IMR-90 (cell line): ENCODE results near the gene DBNL. TPM values are rescaled to one million over a fixed set of nuclear protein-coding genes. Genes with fewer than 3 reads are reported as not detected.

Source experiments
- ATAC-seq: fragments of 200-7000 bp; cut with Tn5 transposase; 2 replicates; pipeline ENCODE4 v1.9.1; 2020; ENCODE audit warnings: low read depth, mild to moderate bottlenecking, moderate library complexity
- BruUV-seq: library from RNA; stranded (reverse); fragments of 400-500 nt; replicated peaks from 2 replicates; lab custom pipeline; 2021; lab: Mats Ljungman, UMichigan
- CTCF ChIA-PET: fragments of 300-600 bp; formaldehyde crosslinking; extraction: SDS; loops from one replicate; lab custom pipeline; 2021; ENCODE audit warnings: antibody characterized with exemption; lab: Yijun Ruan, JAX
- POLR2A ChIA-PET: fragments of 300-600 bp; sonication (Branson Sonifier 250); formaldehyde crosslinking; loops from one replicate; lab custom pipeline; 2022; ENCODE audit warnings: antibody characterized with exemption; ENCODE audit not compliant: unreplicated experiment; lab: Charles Lee
- DNase-seq: peaks from one replicate; pipeline ENCODE4 v3.0.0; 2013
- H2AFZ ChIP-seq: replicated peaks from 2 replicates; pipeline ENCODE3; 2013; ENCODE audit warnings: low read length, mild to moderate bottlenecking; ENCODE audit not compliant: poor library complexity
- H2AK5ac ChIP-seq: 2 replicates; pipeline ENCODE4 v1.6.1; 2013; ENCODE audit warnings: low read depth, low read length, inconsistent platforms
- H2AK9ac ChIP-seq: replicated peaks from 2 replicates; pipeline ENCODE3; 2013; ENCODE audit warnings: mild to moderate bottlenecking, low read depth, low read length, moderate library complexity; ENCODE audit not compliant: poor library complexity
- H2BK120ac ChIP-seq: 2 replicates; pipeline ENCODE4 v1.6.1; 2013; ENCODE audit warnings: low read depth, low read length, inconsistent platforms
- H2BK15ac ChIP-seq: 3 replicates; pipeline ENCODE4 v1.6.1; 2013; ENCODE audit warnings: low read depth, low read length, inconsistent platforms
- H2BK20ac ChIP-seq: 2 replicates; pipeline ENCODE4 v1.6.1; 2013; ENCODE audit warnings: low read depth, mild to moderate bottlenecking, inconsistent platforms, low read length, moderate library complexity
- H2BK5ac ChIP-seq: 2 replicates; pipeline ENCODE4 v1.6.1; 2013; ENCODE audit warnings: mild to moderate bottlenecking, low read depth, low read length, inconsistent platforms; ENCODE audit not compliant: poor library complexity, severe bottlenecking
- H3K14ac ChIP-seq: replicated peaks from 2 replicates; pipeline ENCODE4 v1.6.1; 2013; ENCODE audit warnings: low read depth, low read length, inconsistent platforms
- H3K18ac ChIP-seq: 2 replicates; pipeline ENCODE4 v1.6.1; 2013; ENCODE audit warnings: low read depth, low read length, control low read depth
- H3K23ac ChIP-seq: 2 replicates; pipeline ENCODE4 v1.6.1; 2013; ENCODE audit warnings: low read depth, low read length, inconsistent platforms
- H3K27ac ChIP-seq: 2 replicates; pipeline ENCODE4 v1.5.1; 2013; ENCODE audit warnings: mild to moderate bottlenecking, control low read depth, low read length; ENCODE audit not compliant: insufficient read depth
- H3K27me3 ChIP-seq: 2 replicates; pipeline ENCODE4 v1.6.1; 2013; ENCODE audit warnings: low read length; ENCODE audit not compliant: control insufficient read depth, insufficient read depth
- H3K36me3 ChIP-seq: 2 replicates; pipeline ENCODE4 v1.6.1; 2013; ENCODE audit warnings: low read length, mixed read lengths; ENCODE audit not compliant: control insufficient read depth, insufficient read depth
- H3K4ac ChIP-seq: 2 replicates; pipeline ENCODE4 v1.6.1; 2013; ENCODE audit warnings: low read depth, low read length, inconsistent platforms
- H3K4me1 ChIP-seq: 2 replicates; pipeline ENCODE4 v1.6.1; 2013; ENCODE audit warnings: low read length, mixed read lengths; ENCODE audit not compliant: control insufficient read depth, insufficient read depth
- H3K4me2 ChIP-seq: 2 replicates; pipeline ENCODE4 v1.6.1; 2013; ENCODE audit warnings: low read depth, mild to moderate bottlenecking, control low read depth, low read length, moderate library complexity
- H3K4me3 ChIP-seq: 2 replicates; pipeline ENCODE4 v1.5.1; 2013; ENCODE audit warnings: low read depth, mild to moderate bottlenecking, control low read depth, low read length, moderate library complexity; ENCODE audit not compliant: insufficient read depth
- H3K56ac ChIP-seq: 2 replicates; pipeline ENCODE4 v1.6.1; 2013; ENCODE audit warnings: low read length, inconsistent platforms; ENCODE audit not compliant: insufficient read depth; ENCODE audit errors: extremely low read depth
- H3K79me1 ChIP-seq, 2 experiments: 2 replicates each; pipeline ENCODE4 v1.6.1; 2013; ENCODE audit warnings: low read length in 2 of 2, inconsistent platforms in 1 of 2, low read depth in 1 of 2
- H3K9ac ChIP-seq: 2 replicates; pipeline ENCODE4 v1.6.1; 2013; ENCODE audit warnings: low read depth, low read length, control low read depth
- H3K9me1 ChIP-seq: 2 replicates; pipeline ENCODE4 v1.6.1; 2013; ENCODE audit warnings: low read length, inconsistent platforms; ENCODE audit not compliant: insufficient read depth
- H3K9me3 ChIP-seq: 2 replicates; pipeline ENCODE4 v1.6.1; 2013; ENCODE audit warnings: low read length; ENCODE audit not compliant: control insufficient read depth, insufficient read depth
- H4K20me1 ChIP-seq: 2 replicates; pipeline ENCODE4 v1.6.1; 2013; ENCODE audit warnings: low read length, inconsistent platforms; ENCODE audit not compliant: insufficient read depth
- H4K5ac ChIP-seq: 2 replicates; pipeline ENCODE4 v1.6.1; 2013; ENCODE audit warnings: mild to moderate bottlenecking, low read depth, low read length, control low read depth
- H4K8ac ChIP-seq, 2 experiments: 2 replicates each; pipeline ENCODE4 v1.6.1; 2013; ENCODE audit warnings: low read depth in 2 of 2, low read length in 2 of 2, control low read depth in 1 of 2, inconsistent platforms in 1 of 2
- H4K91ac ChIP-seq: 2 replicates; pipeline ENCODE4 v1.6.1; 2013; ENCODE audit warnings: low read depth, low read length, inconsistent platforms; ENCODE audit not compliant: insufficient read depth
- BHLHE40 ChIP-seq: fragments of 150-350 bp; IDR thresholded peaks from 2 replicates; pipeline ENCODE4 v1.6.1; 2016; ENCODE audit warnings: mild to moderate bottlenecking, low read depth, low read length
- CEBPB ChIP-seq: IDR thresholded peaks from 2 replicates; pipeline ENCODE4 v1.6.1; 2012; ENCODE audit warnings: low read depth, low read length, improper control_type of control experiment
- CHD1 ChIP-seq: IDR thresholded peaks from 2 replicates; pipeline ENCODE4 v1.6.1; 2012; ENCODE audit warnings: low read depth, low read length, improper control_type of control experiment
- CTCF ChIP-seq: conservative IDR thresholded peaks from 2 replicates; pipeline ENCODE4 v1.5.1; 2012; ENCODE audit warnings: mild to moderate bottlenecking, low read depth, low read length, improper control_type of control experiment
- ELK1 ChIP-seq: fragments of 150-350 bp; IDR thresholded peaks from 2 replicates; pipeline ENCODE4 v1.6.1; 2016; ENCODE audit warnings: low read depth, mild to moderate bottlenecking, low read length, moderate library complexity, borderline replicate concordance
- FOS ChIP-seq: fragments of 150-350 bp; IDR thresholded peaks from 2 replicates; pipeline ENCODE4 v1.6.1; 2016; ENCODE audit warnings: low read depth, low read length
- MAFK ChIP-seq: IDR thresholded peaks from 2 replicates; pipeline ENCODE4 v1.6.1; 2012; ENCODE audit warnings: low read depth, low read length, improper control_type of control experiment
- MAZ ChIP-seq: IDR thresholded peaks from 2 replicates; pipeline ENCODE4 v1.6.1; 2012; ENCODE audit warnings: low read depth, mild to moderate bottlenecking, low read length, improper control_type of control experiment, moderate library complexity, borderline replicate concordance
- MXI1 ChIP-seq: IDR thresholded peaks from 2 replicates; pipeline ENCODE4 v1.6.1; 2012; ENCODE audit warnings: low read depth, mild to moderate bottlenecking, low read length, moderate library complexity, borderline replicate concordance
- NFE2L2 ChIP-seq: fragments of 150-350 bp; IDR thresholded peaks from 2 replicates; pipeline ENCODE4 v1.6.1; 2016; ENCODE audit warnings: low read depth, mild to moderate bottlenecking, low read length
- POLR2A ChIP-seq: IDR thresholded peaks from 2 replicates; pipeline ENCODE4 v1.6.1; 2012; ENCODE audit warnings: mild to moderate bottlenecking, low read depth, low read length
- RAD21 ChIP-seq: IDR thresholded peaks from 2 replicates; pipeline ENCODE4 v1.6.1; 2012; ENCODE audit warnings: low read length, improper control_type of control experiment
- RCOR1 ChIP-seq: IDR thresholded peaks from 2 replicates; pipeline ENCODE4 v1.6.1; 2012; ENCODE audit warnings: mild to moderate bottlenecking, low read length, improper control_type of control experiment; ENCODE audit not compliant: insufficient replicate concordance
- RFX5 ChIP-seq: IDR thresholded peaks from 2 replicates; pipeline ENCODE4 v1.8.0; 2012; ENCODE audit warnings: low read depth, mild to moderate bottlenecking, low read length, moderate library complexity
- SMC3 ChIP-seq: fragments of 150-350 bp; IDR thresholded peaks from 2 replicates; pipeline ENCODE4 v1.6.1; 2016; ENCODE audit warnings: low read depth, mild to moderate bottlenecking, antibody characterized with exemption, low read length, moderate library complexity
- USF2 ChIP-seq: fragments of 150-350 bp; IDR thresholded peaks from 2 replicates; pipeline ENCODE4 v1.6.1; 2017; ENCODE audit warnings: mild to moderate bottlenecking, antibody characterized with exemption, low read length, low read depth
- WGBS, 2 experiments: methylation state at CpG; one replicate each; pipeline versions ENCODE4 v1.1.5 to v1.1.7; 2013; ENCODE audit warnings: missing lambda C conversion rate in 2 of 2; ENCODE audit not compliant: insufficient read length in 1 of 2; ENCODE audit errors: extremely low coverage in 2 of 2; 5-methylcytosine and 5-hydroxymethylcytosine counted together
- dilution Hi-C: fragments of 300-500 bp; cut with HindIII; formaldehyde crosslinking; loops from one replicate; pipeline ENCODE4 v1.14.3; 2018; ENCODE audit warnings: low sequenced_read_pairs; ENCODE audit not compliant: unreplicated experiment
- in situ Hi-C: fragments of 300-500 bp; cut with MboI; formaldehyde crosslinking; loops from 3 replicates; pipeline ENCODE4 v1.14.3; 2019; ENCODE audit warnings: low sequenced_read_pairs, inconsistent platforms, mixed read lengths
- intact Hi-C: fragments of 100-400 bp; cut with micrococcal nuclease; formaldehyde crosslinking; loops from 2 replicates; pipeline ENCODE4 v1.10.0; 2022
- polyA plus RNA-seq, 3 experiments: library from polyadenylated mRNA; depleted of rRNA; stranded (reverse); fragments of >200 nt; gene quantifications; 2 replicates each; pipeline ENCODE4 v1.2.3, GENCODE V29; 2012; ENCODE audit warnings: low replicate concordance in 1 of 3
- total RNA-seq: library from RNA; depleted of rRNA; stranded (reverse); fragments of >200 nt; gene quantifications from 2 replicates; pipeline ENCODE4 v1.2.3, GENCODE V29; 2012

The DBNL gene
- total and polyA plus RNA-seq, 2 of the 4 experiments (the other 2 are of a cell fraction), result 157 to 179 TPM

GRCh38 chr7:44066111-44066460 is 21.6 kb downstream of the DBNL start:
- H4K20me1 ChIP-seq, result peaks cover 18% of the 10 kb centered on the region
- WGBS, 2 experiments, result 83% methylated on average over 1 of the region's 6 CpGs; no CpG with 5 or more reads in 1 of the 2 experiments
- H2BK15ac ChIP-seq, result no peak overlapping the region
- H2AK9ac ChIP-seq, result no peak overlapping the region
- no peak overlapping the region for H3K4me3 ChIP-seq
- H3K23ac ChIP-seq, result peak overlapping the region; percentile 17; the same call in 1 of the 2 replicates
- no peak overlapping the region for H3K14ac ChIP-seq
- no peak overlapping the region for H3K9ac ChIP-seq
- dilution Hi-C loops, result no loop called here
- H4K91ac ChIP-seq, result no peak overlapping the region
- no peak overlapping the region for H3K18ac ChIP-seq
- no peak overlapping the region for H3K27ac ChIP-seq
- CTCF ChIA-PET, result no interaction called here
- ATAC-seq, result no peak
- H4K5ac ChIP-seq, result no peak overlapping the region
- POLR2A ChIA-PET, result interaction anchor here (0.6 kb wide), 1 partner anchor 20 kb away, joined by 19 read pairs; no protein-coding TSS in a partner anchor
- H3K4me2 ChIP-seq, result no peak overlapping the region
- no peak overlapping the region for H3K4ac ChIP-seq
- no peaks in the 10 kb centered on the region for H3K79me1 ChIP-seq
- no TSS peak for BruUV-seq
- H2AFZ ChIP-seq, result no peak overlapping the region
- no peaks in the 10 kb centered on the region for H3K9me1 ChIP-seq
- no peak overlapping the region for H2BK20ac ChIP-seq
- intact Hi-C loops, result no loop called here
- no peak overlapping the region for H2AK5ac ChIP-seq
- TF ChIP-seq MXI1 (no peak), MAZ (no peak), CHD1 (no peak), CTCF (no peak), RFX5 (no peak), MAFK (no peak), RAD21 (no peak), NFE2L2 (no peak), CEBPB (no peak), USF2 (no peak), ELK1 (no peak), POLR2A (no peak), BHLHE40 (no peak), RCOR1 (no peak), FOS (no peak), SMC3 (no peak)
- H2BK5ac ChIP-seq, result no peak overlapping the region
- DNase-seq, result no peak
- H2BK120ac ChIP-seq, result no peak overlapping the region
- H3K36me3 ChIP-seq, result peaks cover 11% of the 10 kb centered on the region
- H3K56ac ChIP-seq, result no peak overlapping the region
- in situ Hi-C loops, result loop anchor here (5.0 kb wide), 1 partner anchor 131 kb away; no protein-coding TSS in a partner anchor
- H3K4me1 ChIP-seq, result peaks cover 9% of the 10 kb centered on the region
- H3K27me3 ChIP-seq, result no peaks in the 10 kb centered on the region
- no peaks in the 10 kb centered on the region for H3K9me3 ChIP-seq
- H4K8ac ChIP-seq, result no peak overlapping the region
